GM21576 (cell line): ENCODE measurements around the gene SEMA6D.

Source experiments
- ATAC-seq: cut with Tn5 transposase; IDR thresholded peaks from one replicate; pipeline ENCODE4 v1.9.1; 2021; ENCODE audit warnings: mild to moderate bottlenecking, moderate library complexity; ENCODE audit not compliant: unreplicated experiment

Gene SEMA6D, protein sequence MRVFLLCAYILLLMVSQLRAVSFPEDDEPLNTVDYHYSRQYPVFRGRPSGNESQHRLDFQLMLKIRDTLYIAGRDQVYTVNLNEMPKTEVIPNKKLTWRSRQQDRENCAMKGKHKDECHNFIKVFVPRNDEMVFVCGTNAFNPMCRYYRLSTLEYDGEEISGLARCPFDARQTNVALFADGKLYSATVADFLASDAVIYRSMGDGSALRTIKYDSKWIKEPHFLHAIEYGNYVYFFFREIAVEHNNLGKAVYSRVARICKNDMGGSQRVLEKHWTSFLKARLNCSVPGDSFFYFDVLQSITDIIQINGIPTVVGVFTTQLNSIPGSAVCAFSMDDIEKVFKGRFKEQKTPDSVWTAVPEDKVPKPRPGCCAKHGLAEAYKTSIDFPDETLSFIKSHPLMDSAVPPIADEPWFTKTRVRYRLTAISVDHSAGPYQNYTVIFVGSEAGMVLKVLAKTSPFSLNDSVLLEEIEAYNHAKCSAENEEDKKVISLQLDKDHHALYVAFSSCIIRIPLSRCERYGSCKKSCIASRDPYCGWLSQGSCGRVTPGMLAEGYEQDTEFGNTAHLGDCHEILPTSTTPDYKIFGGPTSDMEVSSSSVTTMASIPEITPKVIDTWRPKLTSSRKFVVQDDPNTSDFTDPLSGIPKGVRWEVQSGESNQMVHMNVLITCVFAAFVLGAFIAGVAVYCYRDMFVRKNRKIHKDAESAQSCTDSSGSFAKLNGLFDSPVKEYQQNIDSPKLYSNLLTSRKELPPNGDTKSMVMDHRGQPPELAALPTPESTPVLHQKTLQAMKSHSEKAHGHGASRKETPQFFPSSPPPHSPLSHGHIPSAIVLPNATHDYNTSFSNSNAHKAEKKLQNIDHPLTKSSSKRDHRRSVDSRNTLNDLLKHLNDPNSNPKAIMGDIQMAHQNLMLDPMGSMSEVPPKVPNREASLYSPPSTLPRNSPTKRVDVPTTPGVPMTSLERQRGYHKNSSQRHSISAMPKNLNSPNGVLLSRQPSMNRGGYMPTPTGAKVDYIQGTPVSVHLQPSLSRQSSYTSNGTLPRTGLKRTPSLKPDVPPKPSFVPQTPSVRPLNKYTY

DNA sequence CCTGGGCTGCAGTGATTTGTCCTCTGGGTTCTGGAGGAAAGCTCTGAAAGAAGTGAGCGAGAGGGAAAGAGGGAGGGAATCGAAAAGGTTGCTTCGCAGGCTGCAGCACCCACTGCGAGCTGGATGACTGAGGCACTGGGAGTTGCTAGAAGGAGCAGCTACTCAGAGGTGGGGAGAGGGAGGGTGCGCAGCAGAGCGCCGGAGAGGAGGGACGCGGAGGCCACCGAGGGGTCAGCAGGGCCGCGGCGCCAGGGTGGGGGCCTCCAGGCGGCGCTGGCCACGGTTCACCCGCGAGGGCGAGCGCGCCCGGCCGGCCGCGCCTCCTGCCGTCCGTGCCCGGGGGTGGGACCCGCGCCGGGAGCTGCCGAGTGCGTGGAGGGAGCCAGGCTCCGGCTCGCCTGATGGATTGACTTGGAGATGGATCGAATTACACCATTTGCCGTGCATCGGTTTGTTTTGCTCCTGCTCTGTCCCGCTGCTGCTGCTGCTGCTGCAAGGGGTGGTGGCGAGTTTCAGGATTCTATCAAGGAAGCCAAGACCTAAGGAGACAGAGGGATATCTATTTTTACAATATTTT is at the start of gene SEMA6D:
Gene SEMA6D, plus strand, starts transcription at position 470 of the 577 bp plus-strand sequence. CDS start 42,294 bp downstream, outside the sequence.
- ATAC-seq, result no peak

DNA sequence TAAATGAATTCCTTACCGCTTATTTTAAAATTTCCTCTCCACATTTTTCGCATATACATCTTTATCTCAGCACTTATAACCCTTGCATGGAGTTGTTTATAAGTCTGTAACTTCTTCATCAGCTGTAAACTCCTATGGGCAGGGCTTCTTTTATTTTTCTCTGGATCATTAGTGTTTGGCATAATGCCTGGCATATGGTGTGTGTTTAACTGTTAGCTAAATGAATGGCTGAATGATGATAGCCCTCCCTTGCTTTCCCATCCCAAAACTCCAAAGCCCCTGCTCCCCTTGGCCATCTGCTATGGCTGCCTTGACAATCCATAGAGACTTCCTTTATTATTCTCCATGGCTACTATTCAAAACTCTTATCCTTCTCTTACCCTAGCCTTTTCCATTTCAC is 48.1 kb upstream of the SEMA6D start:
- no peak for ATAC-seq

DNA sequence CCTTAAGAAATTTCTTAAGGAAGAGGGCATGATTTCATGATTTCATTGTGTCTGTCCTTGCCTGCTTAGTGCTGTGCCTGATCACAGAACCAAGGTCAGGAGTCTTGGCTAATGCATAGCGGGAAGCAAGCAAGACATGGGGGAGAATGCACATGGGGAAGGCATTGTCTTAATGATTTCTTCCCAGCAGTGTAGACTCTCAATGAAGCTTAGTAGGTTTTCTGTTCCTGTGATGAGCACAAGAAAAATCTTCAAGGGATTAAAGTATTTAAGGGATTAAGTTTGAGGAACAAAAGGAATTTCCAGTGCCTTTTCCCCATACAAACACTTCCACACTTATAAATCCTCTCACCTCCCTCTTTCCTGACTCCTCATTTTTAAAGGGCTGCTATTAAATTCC is 46.9 kb upstream of the SEMA6D start:
- no peak for ATAC-seq

DNA sequence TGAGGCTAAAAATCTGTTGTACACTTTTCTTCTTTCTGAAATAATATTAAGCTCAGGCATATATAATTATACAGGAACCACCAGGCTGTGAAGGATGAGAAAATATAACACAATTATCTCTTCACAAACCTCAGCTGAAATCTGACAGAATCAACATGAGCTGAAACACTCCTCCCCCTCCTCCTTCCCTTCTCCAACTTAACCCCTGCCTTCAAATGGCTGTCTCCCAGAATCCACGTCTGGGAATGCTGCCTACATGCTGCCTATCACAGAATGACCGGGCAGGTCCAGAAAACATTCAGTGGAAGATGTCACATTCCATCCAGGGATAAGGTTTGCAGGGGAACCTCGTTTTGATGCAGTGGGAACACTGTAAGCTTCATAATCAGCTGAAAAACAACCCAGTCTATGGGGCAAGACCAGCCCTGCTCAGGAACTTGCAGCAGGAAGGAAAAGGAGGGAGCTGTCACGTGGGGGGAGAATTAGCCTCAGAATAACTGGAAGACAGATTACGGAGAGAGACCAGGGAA is 44.0 kb upstream of the SEMA6D start:
- ATAC-seq, result no peak

DNA sequence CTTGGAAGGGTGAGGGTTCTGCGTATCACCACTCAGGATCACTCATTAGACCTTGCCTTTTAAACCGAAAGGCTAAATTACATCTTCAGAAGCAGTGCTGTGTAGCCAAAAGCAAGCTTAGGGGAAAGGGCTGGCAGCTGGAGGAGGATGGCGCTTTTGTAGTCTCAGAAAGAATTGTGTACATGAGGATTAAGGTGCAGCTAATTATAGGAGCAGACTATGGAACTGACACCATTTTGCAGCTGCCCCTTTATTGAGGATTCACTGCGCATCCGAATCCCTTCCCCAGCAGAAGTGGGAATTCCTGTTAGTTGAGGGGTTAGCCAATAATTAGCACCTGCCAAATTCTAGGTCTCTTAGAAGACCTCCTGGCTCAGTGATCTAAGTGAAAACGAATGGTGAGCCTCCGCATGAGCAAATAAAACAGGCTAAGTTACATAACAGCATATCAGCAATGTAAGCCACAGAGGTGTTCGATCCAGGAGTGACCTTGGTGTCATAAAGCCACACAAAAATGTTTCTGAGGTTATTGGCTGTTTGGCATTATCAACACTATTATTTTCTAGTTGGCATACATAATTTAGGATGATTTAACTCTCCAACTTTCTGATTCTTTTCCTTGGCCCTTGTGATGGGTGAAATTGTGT is 42.6 kb upstream of the SEMA6D start:
- ATAC-seq, result no peak

DNA sequence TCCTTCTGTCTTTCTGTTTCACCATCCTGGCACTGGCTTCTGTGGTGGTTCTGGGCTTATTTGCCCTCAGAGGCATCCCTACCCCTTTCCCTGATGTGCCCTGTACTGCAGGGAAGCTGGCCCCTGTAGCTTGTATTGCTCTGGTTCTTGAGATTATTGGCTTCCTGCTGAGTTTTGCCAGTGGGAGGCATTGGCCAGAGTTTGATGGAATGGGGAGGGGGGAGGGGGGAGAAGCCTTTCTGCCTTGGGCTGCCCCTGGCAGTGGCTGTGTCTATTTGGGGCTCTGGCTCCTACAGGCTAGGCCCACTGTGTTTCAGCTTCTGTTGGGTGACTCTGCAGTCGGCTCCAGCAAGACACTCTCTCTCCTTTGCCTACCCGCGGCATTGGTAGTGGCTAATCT is 41.6 kb upstream of the SEMA6D start:
- no peak for ATAC-seq

DNA sequence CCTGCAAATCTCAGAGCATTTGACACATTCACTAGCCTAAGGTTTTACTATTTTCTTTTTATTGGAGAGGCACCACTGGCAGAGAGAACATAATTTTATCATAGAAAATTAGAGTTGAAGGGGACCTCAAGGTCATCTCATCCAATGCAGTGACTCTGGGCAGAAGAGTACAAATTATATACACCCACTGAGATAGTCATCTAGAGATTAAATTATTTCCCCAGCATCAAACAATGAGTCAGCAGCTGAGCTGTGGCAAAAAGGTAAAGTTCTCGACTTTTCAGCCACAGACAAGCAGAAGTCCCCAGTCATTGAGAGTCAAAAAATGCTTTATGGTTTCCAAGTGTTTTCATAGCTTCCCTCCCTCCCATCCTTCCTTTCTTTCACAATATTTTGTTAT is 39.3 kb upstream of the SEMA6D start:
- no peak for ATAC-seq

DNA sequence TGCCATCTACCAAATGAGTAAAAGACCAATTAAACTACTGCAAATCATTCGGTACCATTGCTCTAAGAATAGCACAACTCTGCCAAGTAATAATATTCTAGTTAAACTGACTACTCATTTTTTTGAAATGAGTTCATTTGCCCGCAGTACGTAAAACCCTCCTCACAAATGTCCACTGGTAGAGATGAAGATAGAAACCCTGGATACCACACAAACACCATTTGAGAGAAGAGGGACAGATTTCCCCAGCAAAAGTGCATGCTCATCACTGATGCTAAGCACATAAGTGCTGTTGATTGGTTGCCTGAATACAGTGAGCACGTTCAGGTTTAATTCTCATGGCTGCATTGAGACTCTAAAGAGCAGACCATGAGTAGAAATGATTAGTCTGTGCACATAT is 34.6 kb upstream of the SEMA6D start:
- no peak for ATAC-seq

DNA sequence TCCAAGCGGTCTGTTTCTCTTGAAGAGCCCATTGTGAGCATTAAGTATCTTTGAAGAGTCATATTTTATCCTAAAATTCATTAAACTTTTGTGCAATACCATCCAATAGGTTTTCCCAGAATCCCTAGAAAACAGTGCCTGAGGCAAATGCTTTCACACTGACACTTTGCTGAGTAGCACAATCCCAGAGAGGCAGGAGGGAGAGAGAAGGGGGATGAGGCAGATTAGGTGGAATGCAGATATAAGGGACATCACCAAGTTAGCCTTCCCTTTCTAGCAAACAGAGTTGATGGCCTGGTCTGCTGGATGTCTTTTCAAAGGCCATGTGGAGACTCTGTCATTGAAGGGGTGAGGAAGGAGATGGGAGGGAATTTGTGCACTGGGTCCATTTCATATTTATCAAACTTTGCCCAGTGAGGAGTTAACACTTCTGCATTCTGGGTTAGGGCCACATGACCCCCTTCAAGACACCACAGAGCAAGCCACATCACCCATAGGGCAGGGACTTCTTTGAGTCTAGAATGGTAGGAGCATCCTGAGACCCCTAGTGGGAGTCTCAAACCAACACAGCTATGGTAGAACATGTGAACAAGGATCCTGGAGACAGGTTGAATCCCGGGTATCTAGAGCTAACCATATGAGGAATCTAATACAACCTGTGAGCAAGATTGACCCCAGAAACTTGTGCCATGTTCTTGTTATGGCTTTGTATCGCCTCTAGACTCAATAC is 32.0 kb upstream of the SEMA6D start:
- ATAC-seq, result no peak

DNA sequence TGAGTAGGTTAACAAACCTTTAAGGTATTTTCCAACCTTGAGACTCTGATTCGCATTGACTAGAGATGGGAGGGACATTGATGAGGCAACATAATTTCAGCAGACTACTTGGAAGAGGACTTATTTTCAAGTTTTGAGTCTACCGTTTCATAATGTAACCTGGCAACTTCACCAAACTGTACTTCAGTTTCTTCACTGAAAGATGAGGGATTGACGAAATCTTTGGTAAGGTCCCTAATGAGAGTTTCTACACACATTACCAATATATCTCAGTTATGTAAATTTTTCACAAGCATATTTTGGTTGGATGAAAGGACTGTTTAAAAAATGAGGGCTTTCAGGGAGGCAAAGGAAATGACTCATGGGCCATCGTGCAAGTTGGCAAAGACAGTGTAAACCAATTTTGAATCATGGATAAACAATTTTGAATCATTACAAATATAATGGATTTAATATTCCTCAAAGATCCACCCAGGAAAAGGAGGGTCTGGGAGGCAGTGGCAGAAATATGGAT is 28.7 kb upstream of the SEMA6D start:
- no peak for ATAC-seq

DNA sequence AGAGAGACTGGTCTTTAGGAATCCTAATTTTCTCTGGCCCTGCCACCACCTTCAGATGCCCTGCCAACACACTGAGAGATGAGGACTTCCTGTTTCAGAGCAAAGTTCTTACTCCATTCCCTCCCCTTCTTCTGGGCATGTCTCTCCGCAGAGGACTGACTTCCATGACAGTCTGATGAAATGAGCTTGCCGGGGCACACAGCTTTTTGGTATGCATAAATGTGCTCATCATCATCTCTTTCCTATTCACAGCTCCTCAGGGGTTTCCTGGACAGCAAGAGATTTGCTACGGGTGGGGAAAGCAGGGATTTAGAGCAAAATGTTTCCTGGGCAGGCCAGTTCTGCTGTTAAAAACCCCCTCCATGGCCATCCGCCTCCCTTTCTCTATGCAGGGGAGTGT is 27.6 kb upstream of the SEMA6D start:
- ATAC-seq, result no peak

DNA sequence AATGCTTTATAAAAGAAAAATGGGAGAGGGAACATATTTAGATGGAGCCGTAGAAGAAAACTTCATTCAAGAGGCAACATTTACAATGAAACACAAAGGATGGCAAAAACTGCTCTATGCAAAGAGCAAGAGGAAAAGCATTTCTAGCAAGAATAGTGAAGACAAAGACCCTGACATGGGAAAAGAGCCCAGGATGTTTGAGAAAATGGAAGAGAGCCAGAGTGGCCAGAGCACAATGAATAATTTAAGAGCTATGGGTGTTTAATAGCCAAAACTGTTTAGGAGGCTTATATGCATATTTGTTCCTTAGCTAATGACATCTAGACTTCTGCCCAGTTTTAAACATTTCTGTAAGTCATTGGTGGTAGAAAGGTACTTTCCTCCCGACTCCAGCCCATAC is 25.4 kb upstream of the SEMA6D start:
- ATAC-seq, result no peak

DNA sequence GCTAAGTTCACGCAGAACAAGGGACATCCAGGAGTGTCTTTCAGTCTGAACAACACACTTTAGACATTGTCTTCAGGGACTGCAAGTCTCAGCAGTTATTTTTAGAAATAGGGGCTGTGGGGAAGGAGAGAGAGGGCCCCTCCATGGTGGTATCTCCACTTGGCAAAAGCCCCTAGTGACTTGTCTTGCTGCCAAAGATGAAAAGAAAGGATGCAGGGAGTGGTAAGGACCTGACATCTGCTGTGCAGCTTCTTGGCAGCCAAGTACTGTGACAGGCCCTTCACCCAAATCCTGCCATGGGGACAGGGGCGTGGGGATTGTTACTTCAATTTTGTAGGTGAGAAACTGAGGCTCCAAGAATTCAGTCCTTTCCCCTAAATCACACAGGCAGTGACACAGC is 21.0 kb upstream of the SEMA6D start:
- no peak for ATAC-seq

DNA sequence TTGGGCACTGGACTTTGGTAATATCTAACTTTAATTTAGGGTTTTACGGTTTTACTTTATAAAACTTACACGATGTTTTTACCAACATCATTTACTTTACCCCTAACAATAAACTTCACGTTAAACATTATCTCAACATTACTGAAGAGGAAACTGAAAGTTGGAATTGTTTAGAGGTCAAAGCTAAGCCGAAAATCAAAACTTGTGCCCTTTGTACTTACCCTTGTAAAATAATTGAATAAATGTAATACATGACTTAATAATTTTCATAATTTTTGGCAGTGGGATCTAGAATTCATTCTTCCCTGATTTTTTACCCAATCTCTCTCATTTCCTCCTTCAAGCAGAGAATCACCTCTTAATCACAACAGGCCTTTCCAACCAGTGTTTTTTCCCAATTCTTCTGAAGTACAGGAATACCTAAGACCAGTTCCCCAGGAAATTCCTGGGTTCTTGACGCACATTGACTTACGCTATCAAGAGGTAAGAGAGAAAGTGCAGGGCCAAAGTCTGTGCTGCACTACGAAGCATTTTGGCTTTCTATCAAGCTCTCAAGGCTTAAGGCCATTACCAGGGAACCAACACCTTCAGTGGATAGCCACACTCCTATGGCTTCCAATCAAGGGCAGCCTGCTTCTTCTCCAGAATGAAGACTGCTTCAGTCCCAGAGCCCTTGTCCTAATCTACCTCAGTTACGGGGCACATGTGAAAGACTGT is 11.9 kb upstream of the SEMA6D start:
- ATAC-seq, result no peak

DNA sequence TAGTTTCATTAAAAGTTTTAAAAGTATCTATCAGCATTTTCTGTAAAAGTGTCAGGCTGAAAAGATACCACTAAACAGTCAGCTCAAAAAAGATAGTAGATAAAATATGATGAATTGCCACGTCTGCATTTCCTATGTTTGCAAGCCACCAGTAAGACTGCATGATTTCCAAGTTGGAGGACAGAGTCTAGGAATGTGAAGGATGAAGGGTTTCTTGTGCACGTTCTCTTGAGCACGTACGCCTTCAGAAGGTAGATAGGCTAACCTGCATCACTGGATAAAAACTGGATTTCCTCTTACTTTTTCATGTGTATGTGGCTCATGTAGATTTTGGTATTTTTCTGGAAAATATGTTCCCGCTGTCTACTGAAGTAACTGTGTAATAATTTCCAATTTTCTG is 9.9 kb upstream of the SEMA6D start:
- no peak for ATAC-seq

DNA sequence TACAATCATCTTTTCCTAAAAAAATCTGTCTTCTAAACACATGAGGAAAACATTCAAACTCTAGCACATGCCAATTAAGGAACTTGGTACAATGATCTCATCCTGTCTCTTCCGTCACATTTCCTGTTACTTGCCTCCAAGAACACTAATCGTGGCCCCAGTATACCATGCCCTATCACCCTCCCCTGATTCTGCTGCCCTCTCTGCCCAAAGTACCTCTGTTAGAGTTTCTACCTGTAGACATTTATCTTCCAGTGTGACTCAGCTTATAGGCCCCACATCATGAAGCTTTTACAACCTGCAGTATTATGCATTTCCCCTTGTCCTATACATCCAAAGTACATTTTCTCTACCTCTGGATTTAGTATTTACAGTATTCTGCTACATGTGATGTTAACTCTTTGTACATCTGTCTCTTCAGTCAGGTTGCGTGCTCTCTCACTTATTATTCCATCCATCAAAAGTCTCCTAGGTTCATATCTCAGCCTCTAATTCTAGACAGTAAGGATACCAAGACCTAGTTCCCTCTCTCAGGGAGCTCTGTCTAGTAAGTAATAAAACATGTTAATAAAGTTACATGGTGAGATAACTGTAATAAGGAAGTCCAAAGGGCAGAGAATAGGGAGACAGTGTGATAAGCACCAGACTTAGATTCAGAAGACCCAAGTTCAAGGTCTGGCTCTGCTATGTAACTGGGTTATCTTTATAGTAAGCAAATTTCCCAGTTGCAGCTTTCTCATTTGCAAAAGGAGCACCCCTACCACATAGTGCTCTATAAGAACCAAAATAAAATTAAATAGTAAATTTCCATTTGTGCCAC is 8.9 kb upstream of the SEMA6D start:
- no peak for ATAC-seq

DNA sequence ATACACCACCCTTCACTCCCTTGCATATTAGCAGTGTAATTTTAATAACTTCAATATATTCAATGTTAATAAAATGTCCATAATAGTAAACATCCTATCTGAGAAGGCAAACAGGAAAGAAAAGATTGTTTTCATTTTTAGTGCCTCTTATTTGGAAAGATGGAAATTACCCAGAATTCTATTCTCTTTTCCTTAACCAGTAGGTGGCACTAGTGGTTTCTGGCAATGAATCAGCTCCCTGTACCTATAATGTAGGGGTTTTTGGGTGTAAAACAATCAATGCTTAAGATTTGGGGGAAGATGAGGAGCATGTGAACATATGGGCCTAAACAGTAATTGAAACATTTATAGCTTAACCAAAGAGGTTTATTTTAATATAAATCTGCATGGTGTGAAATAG is 5.7 kb upstream of the SEMA6D start:
- ATAC-seq, result no peak

DNA sequence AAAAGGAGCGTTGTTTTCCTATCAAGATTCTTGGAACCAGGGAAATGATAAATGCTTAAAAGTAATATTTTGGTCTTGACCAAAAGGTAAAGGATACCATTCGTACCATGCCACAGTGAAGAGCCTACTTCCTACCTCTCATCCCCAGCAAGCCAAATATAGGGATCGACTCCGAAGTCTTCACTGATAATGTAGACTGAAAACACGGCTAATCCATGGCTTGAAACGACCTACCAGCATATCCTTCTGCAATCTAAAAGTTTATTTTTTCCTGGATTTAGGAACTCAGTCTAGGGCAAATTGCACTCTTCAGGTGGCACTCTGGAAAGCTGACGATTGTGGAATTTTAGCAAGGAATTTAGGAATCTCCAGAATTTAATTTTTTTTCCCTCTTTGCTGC is 1.9 kb upstream of the SEMA6D start:
- no peak for ATAC-seq
